Caco-2 (cell line): ENCODE data around the gene IFIT5. TPM values are rescaled to one million over a fixed set of nuclear protein-coding genes. Genes with fewer than 3 reads are reported as not detected.
A peak's percentile ranks its signal among the peaks of the same experiment; 100 is the strongest.

ENCODE experiments used
- BruUV-seq: library from RNA; stranded (reverse); fragments of 400-500 nt; replicated peaks from 2 replicates; lab custom pipeline; 2021; lab: Mats Ljungman, UMichigan
- CTCF ChIA-PET: fragments of 300-600 bp; sonication (Branson Sonifier 250); formaldehyde crosslinking; loops from one replicate; lab custom pipeline; 2022; ENCODE audit warnings: antibody characterized with exemption; lab: Charles Lee
- POLR2A ChIA-PET: fragments of 300-600 bp; sonication (Branson Sonifier 250); formaldehyde crosslinking; loops from one replicate; lab custom pipeline; 2022; ENCODE audit warnings: antibody characterized with exemption; lab: Charles Lee
- DNase-seq, 2 experiments: peaks; one replicate each; pipeline versions ENCODE4 v3.0.0 to v3.0.0-alpha.2; 2020 to 2022
- H3K27me3 ChIP-seq: replicated peaks from 2 replicates; pipeline ENCODE4 v1.6.0; 2011; ENCODE audit warnings: low read length; ENCODE audit not compliant: control insufficient read depth, insufficient read depth
- H3K36me3 ChIP-seq: 2 replicates; pipeline ENCODE4 v1.5.1; 2011; ENCODE audit warnings: low read length; ENCODE audit not compliant: control insufficient read depth, insufficient read depth
- H3K4me1 ChIP-seq: fragments of 250-450 bp; sonication (Bioruptor Pico); 2 replicates; pipeline ENCODE4 v1.5.1; 2020; ENCODE audit warnings: mild to moderate bottlenecking
- H3K4me3 ChIP-seq: 2 replicates; pipeline ENCODE4 v1.5.1; 2011; ENCODE audit warnings: low read depth, mild to moderate bottlenecking, control low read depth, low read length
- H3K9me3 ChIP-seq: fragments of 250-450 bp; sonication (Bioruptor Pico); 2 replicates; pipeline ENCODE4 v1.5.1; 2020; ENCODE audit warnings: mild to moderate bottlenecking, moderate library complexity
- H3K27ac Mint-ChIP-seq: one replicate; pipeline ENCODE4 v1.8.0; 2022; ENCODE audit warnings: mixed read lengths; ENCODE audit not compliant: unreplicated experiment
- H3K27me3 Mint-ChIP-seq: one replicate; pipeline ENCODE4 v1.8.0; 2022; ENCODE audit warnings: mixed read lengths; ENCODE audit not compliant: insufficient read depth, unreplicated experiment
- H3K36me3 Mint-ChIP-seq: one replicate; pipeline ENCODE4 v1.8.0; 2022; ENCODE audit warnings: mild to moderate bottlenecking, mixed read lengths; ENCODE audit not compliant: insufficient read depth, unreplicated experiment
- H3K4me1 Mint-ChIP-seq: one replicate; pipeline ENCODE4 v1.8.0; 2022; ENCODE audit warnings: low read depth, mixed read lengths; ENCODE audit not compliant: unreplicated experiment
- H3K4me3 Mint-ChIP-seq: one replicate; pipeline ENCODE4 v1.8.0; 2022; ENCODE audit warnings: mild to moderate bottlenecking, moderate library complexity, mixed read lengths; ENCODE audit not compliant: unreplicated experiment
- H3K9me3 Mint-ChIP-seq: one replicate; pipeline ENCODE4 v1.8.0; 2022; ENCODE audit warnings: mixed read lengths; ENCODE audit not compliant: unreplicated experiment
- intact Hi-C: fragments of 100-400 bp; cut with micrococcal nuclease; formaldehyde crosslinking; loops from one replicate; pipeline ENCODE4 v1.10.0; 2022; ENCODE audit not compliant: unreplicated experiment
- total RNA-seq: library from RNA; stranded (reverse); gene quantifications from 2 replicates; pipeline ENCODE4 v1.2.3, GENCODE V29; 2022
- TF ChIP-seq, protein P1 (sequence below), 2 experiments: fragments of 200-600 bp in 1 of 2; IDR thresholded peaks; 1 replicate in 1 of 2; 2 replicates in 1 of 2; pipeline versions ENCODE4 v1.5.1 to v1.8.0; 2011 to 2022; ENCODE audit warnings: antibody characterized with exemption in 1 of 2, control low read depth in 1 of 2, inconsistent platforms in 1 of 2, low read depth in 1 of 2, low read length in 1 of 2, mild to moderate bottlenecking in 1 of 2, moderate library complexity in 1 of 2; ENCODE audit not compliant: insufficient read depth in 1 of 2, severe bottlenecking in 1 of 2, unreplicated experiment in 1 of 2

Gene IFIT5
- total RNA-seq, 1 experiment from 2014 or later: 2.4 TPM

DNA sequence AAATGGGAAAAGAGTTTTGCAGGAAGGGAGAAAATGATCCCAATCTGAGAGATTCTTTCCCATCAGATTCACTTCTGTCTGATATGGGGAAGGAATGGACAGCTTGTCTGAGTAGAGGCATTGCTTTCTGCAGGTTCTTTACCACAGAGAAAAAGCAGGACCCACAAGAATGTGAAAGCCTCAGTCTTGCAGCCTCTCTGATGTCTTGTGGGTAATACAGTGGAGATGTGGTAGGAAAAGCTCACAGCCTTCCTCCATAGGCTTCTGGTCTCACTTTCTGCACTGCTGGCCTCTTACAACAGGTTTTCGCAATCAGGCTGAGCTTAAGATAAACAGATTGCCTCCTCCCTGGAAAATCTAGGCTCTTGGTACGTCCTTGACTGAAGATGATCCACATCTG, 21.4 kb upstream of the IFIT5 start:
- Mint-ChIP-seq H3K4me3 (peak overlapping the region; percentile 66), H3K4me1 (peaks cover 9% of the 10 kb centered on the region), H3K27ac (no peak overlapping the region), H3K9me3 (no peaks in the 10 kb centered on the region), H3K27me3 (no peaks in the 10 kb centered on the region), H3K36me3 (no peaks in the 10 kb centered on the region)
- TF ChIP-seq, protein P1, sequence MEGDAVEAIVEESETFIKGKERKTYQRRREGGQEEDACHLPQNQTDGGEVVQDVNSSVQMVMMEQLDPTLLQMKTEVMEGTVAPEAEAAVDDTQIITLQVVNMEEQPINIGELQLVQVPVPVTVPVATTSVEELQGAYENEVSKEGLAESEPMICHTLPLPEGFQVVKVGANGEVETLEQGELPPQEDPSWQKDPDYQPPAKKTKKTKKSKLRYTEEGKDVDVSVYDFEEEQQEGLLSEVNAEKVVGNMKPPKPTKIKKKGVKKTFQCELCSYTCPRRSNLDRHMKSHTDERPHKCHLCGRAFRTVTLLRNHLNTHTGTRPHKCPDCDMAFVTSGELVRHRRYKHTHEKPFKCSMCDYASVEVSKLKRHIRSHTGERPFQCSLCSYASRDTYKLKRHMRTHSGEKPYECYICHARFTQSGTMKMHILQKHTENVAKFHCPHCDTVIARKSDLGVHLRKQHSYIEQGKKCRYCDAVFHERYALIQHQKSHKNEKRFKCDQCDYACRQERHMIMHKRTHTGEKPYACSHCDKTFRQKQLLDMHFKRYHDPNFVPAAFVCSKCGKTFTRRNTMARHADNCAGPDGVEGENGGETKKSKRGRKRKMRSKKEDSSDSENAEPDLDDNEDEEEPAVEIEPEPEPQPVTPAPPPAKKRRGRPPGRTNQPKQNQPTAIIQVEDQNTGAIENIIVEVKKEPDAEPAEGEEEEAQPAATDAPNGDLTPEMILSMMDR (IDR thresholded peaks at IDR 0.05; ENCODE audit: insufficient read depth in 1 of 2, low read depth in 1 of 2, low read length in 1 of 2, severe bottlenecking in 1 of 2, unreplicated experiment in 1 of 2): no peak
- DNase-seq: peak; percentile 38 to 40
- intact Hi-C loops: loop anchor here (1.0 kb wide), 1 partner anchor 21 kb away; the partner anchor contains the start of gene IFIT5
- CTCF ChIA-PET: interaction anchor here (0.9 kb wide), 1 partner anchor 38 kb away, joined by 3 read pairs; no protein-coding TSS in a partner anchor
- Histone ChIP-seq H3K4me1 (peaks cover 9% of the 10 kb centered on the region; the same call in 1 of the 2 replicates), H3K4me3 (no peak overlapping the region), H3K36me3 (no peaks in the 10 kb centered on the region), H3K9me3 (no peaks in the 10 kb centered on the region), H3K27me3 (no peaks in the 10 kb centered on the region)
- POLR2A ChIA-PET: interaction anchor here (0.6 kb wide), 1 partner anchor 142 kb away, joined by 3 read pairs; no protein-coding TSS in a partner anchor
- TSS peak; percentile 77 for BruUV-seq

- TF ChIP-seq, protein P1 (IDR thresholded peaks at IDR 0.05; ENCODE audit: insufficient read depth in 1 of 2, low read depth in 1 of 2, low read length in 1 of 2, severe bottlenecking in 1 of 2, unreplicated experiment in 1 of 2): no peak
- BruUV-seq: no TSS peak
- no peaks in the 10 kb centered on the region for H3K27me3 ChIP-seq
- Mint-ChIP-seq H3K4me1 (peaks cover 9% of the 10 kb centered on the region), H3K4me3 (no peak overlapping the region), H3K27me3 (no peaks in the 10 kb centered on the region), H3K9me3 (no peaks in the 10 kb centered on the region), H3K36me3 (no peaks in the 10 kb centered on the region), H3K27ac (no peak overlapping the region)
- POLR2A ChIA-PET: no interaction called here
- peaks cover 3% of the 10 kb centered on the region; the same call in 1 of the 2 replicates for H3K9me3 ChIP-seq
- peaks cover 12% of the 10 kb centered on the region; the same call in 1 of the 2 replicates for H3K4me1 ChIP-seq
- intact Hi-C loops: loop anchor here (1.0 kb wide), 1 partner anchor 20 kb away; the partner anchor contains the start of gene IFIT5
- H3K36me3 ChIP-seq: no peaks in the 10 kb centered on the region
- CTCF ChIA-PET: no interaction called here
- no peak for DNase-seq
- H3K4me3 ChIP-seq: no peak overlapping the region
These were observed 20.5 kb upstream of the IFIT5 start for GRCh38 chr10:89393898-89394297.

GRCh38 chr10:89395141-89395540, 19.2 kb upstream of the IFIT5 start:
- intact Hi-C loops: no loop called here
- TF ChIP-seq, protein P1 (IDR thresholded peaks at IDR 0.05; ENCODE audit: insufficient read depth in 1 of 2, low read depth in 1 of 2, low read length in 1 of 2, severe bottlenecking in 1 of 2, unreplicated experiment in 1 of 2): no peak
- Mint-ChIP-seq H3K27me3 (no peaks in the 10 kb centered on the region), H3K4me3 (no peak overlapping the region), H3K36me3 (no peaks in the 10 kb centered on the region), H3K27ac (no peak overlapping the region), H3K9me3 (no peaks in the 10 kb centered on the region), H3K4me1 (peaks cover 9% of the 10 kb centered on the region)
- ChIA-PET POLR2A (no interaction called here), CTCF (no interaction called here)
- no TSS peak for BruUV-seq
- Histone ChIP-seq H3K9me3 (peaks cover 3% of the 10 kb centered on the region; the same call in 1 of the 2 replicates), H3K27me3 (no peaks in the 10 kb centered on the region), H3K4me3 (no peak overlapping the region), H3K36me3 (no peaks in the 10 kb centered on the region), H3K4me1 (peaks cover 12% of the 10 kb centered on the region; the same call in 1 of the 2 replicates)
- DNase-seq: no peak
